Fibroblast of skin of back (primary cell): Measurements from ENCODE around the gene SPAG5. TPM values are rescaled to one million over a fixed set of nuclear protein-coding genes. Genes with fewer than 3 reads are reported as not detected.

ENCODE experiments used
- DNase-seq: peaks from one replicate; pipeline ENCODE4 v3.0.0-alpha.2; 2013
- polyA plus RNA-seq, 2 experiments: library from polyadenylated mRNA; unstranded; fragments of 120-200 nt; gene quantifications; one replicate each; pipeline ENCODE4 v1.2.1, GENCODE V29; 2013; ENCODE audit not compliant: insufficient read length in 2 of 2

Gene SPAG5
- polyA plus RNA-seq (2013, experiment 1 of 2; ENCODE audit: insufficient read length) = 107 TPM
- 13.6 TPM for polyA plus RNA-seq (2013, experiment 2 of 2; ENCODE audit: insufficient read length)

GRCh38 chr17:28598799-28599310, at the start of gene SPAG5:
Gene SPAG5 (minus strand): TSS chr17:28599025. CDS start chr17:28598946, 79 bp downstream.
- DNase-seq = peak; percentile 92

GRCh38 chr17:28646039-28646754, 47.4 kb upstream of the SPAG5 start:
- DNase-seq = no peak

- no peak for DNase-seq
These were observed 46.7 kb upstream of the SPAG5 start for GRCh38 chr17:28645576-28645939.

GRCh38 chr17:28644787-28645575, 46.2 kb upstream of the SPAG5 start, which contains the start of gene BLTP2:
Gene BLTP2 (minus strand): TSS chr17:28645158. CDS start chr17:28645056, 102 bp downstream.
- DNase-seq = peak; percentile 95

- peak; percentile 58 for DNase-seq
These were observed 45.4 kb upstream of the SPAG5 start for GRCh38 chr17:28643983-28644786.

GRCh38 chr17:28641579-28641978, 42.8 kb upstream of the SPAG5 start:
- no peak for DNase-seq

- no peak for DNase-seq
These were observed 36.7 kb upstream of the SPAG5 start for GRCh38 chr17:28635506-28635905.

- no peak for DNase-seq
These were observed 35.5 kb upstream of the SPAG5 start for GRCh38 chr17:28634206-28634865.

- DNase-seq = no peak
These were observed 28.0 kb upstream of the SPAG5 start for GRCh38 chr17:28626818-28627217.

- no peak for DNase-seq
These were observed 25.3 kb upstream of the SPAG5 start for GRCh38 chr17:28624148-28624547.

- no peak for DNase-seq
These were observed 24.9 kb upstream of the SPAG5 start for GRCh38 chr17:28623696-28624095.

- no peak for DNase-seq
These were observed 23.4 kb upstream of the SPAG5 start for GRCh38 chr17:28622186-28622585.

- no peak for DNase-seq
These were observed 21.2 kb upstream of the SPAG5 start for GRCh38 chr17:28620010-28620409.

GRCh38 chr17:28618464-28618863, 19.6 kb upstream of the SPAG5 start:
- DNase-seq = no peak

- DNase-seq = no peak
These were observed 17.5 kb upstream of the SPAG5 start for GRCh38 chr17:28616281-28616680.

- no peak for DNase-seq
These were observed 16.6 kb upstream of the SPAG5 start for GRCh38 chr17:28615260-28615940.

GRCh38 chr17:28613931-28614381, 15.1 kb upstream of the SPAG5 start, which contains the start of gene RSKR:
Gene RSKR (minus strand): TSS chr17:28614185. CDS start chr17:28614161, 24 bp downstream.
- no peak for DNase-seq

GRCh38 chr17:28612936-28613872, 14.4 kb upstream of the SPAG5 start:
- DNase-seq = peak; percentile 41

- DNase-seq = no peak
These were observed 13.7 kb upstream of the SPAG5 start for GRCh38 chr17:28612531-28612930.

- DNase-seq = no peak
These were observed 11.6 kb upstream of the SPAG5 start for GRCh38 chr17:28610376-28610775.
